Esophagus squamous epithelium (tissue), 5 donors: Measurements from ENCODE around the gene FOXE3. TPM values are rescaled to one million over a fixed set of nuclear protein-coding genes. Genes with fewer than 3 reads are reported as not detected.
A peak's percentile ranks its signal among the peaks of the same experiment; 100 is the strongest.

Source experiments
- DNase-seq: peaks from one replicate; lab custom pipeline; 2025; lab: John Stamatoyannopoulos, UW
- H3K27ac ChIP-seq, 4 donors: fragments of 200-600 bp; sonication (generic); one replicate each; pipeline ENCODE4 v1.5.1; 2016 to 2019; ENCODE audit warnings: mild to moderate bottlenecking in 1 of 4
- H3K27me3 ChIP-seq, 4 donors: fragments of 200-600 bp; sonication (generic); 1 replicate in 3 of 4; 2 replicates in 1 of 4; pipeline versions ENCODE4 v1.5.1 to v1.6.0; 2017 to 2021; ENCODE audit warnings: antibody characterized with exemption in 1 of 4
- H3K36me3 ChIP-seq, 3 donors: fragments of 200-600 bp; sonication (generic); one replicate each; pipeline ENCODE4 v1.5.1; 2016 to 2019
- H3K4me1 ChIP-seq, 3 donors: fragments of 200-600 bp; sonication (generic); one replicate each; pipeline ENCODE4 v1.5.1; 2017 to 2019
- H3K4me3 ChIP-seq, 4 donors: fragments of 200-600 bp; sonication (generic); 1 replicate in 3 of 4; 2 replicates in 1 of 4; pipeline ENCODE4 v1.5.1; 2016 to 2019; ENCODE audit warnings: mild to moderate bottlenecking in 2 of 4, moderate library complexity in 1 of 4
- H3K9me3 ChIP-seq, 3 donors: fragments of 200-600 bp; sonication (generic); one replicate each; pipeline ENCODE4 v1.5.1; 2016 to 2019
- POLR2A ChIP-seq, 4 donors: fragments of 450-650 bp; IDR thresholded peaks; one replicate each; pipeline ENCODE4 v1.6.1; 2017; ENCODE audit warnings: antibody characterized with exemption in 4 of 4, mild to moderate bottlenecking in 4 of 4, moderate library complexity in 3 of 4
- WGBS, 2 donors: methylation state at CpG; one replicate each; pipeline ENCODE4 v1.1.5; 2018; 5-methylcytosine and 5-hydroxymethylcytosine counted together
- intact Hi-C: fragments of 100-400 bp; cut with DNase I; formaldehyde crosslinking; loops from one replicate; pipeline ENCODE4 v1.15.0; 2022
- total RNA-seq, 4 donors: library from RNA; depleted of rRNA; stranded (reverse); fragments of >200 nt; gene quantifications; one replicate each; pipeline ENCODE4 v1.1.0, GENCODE V29; 2016
- TF ChIP-seq, protein P1 (sequence below), 6 experiments: fragments of 450-650 bp in 4 of 6; fragments of 200-600 bp in 2 of 6; sonication (generic) in 2 of 6; IDR thresholded peaks; one replicate each; pipeline ENCODE4 v1.5.1; 2016 to 2019; ENCODE audit warnings: antibody characterized with exemption in 6 of 6, mild to moderate bottlenecking in 4 of 6, moderate library complexity in 4 of 6
- donor health status: DM: yes; HTN: yes; CAD: no.

FOXE3 gene
- total RNA-seq, 4 donors from 2014 or later, result not detected

DNA sequence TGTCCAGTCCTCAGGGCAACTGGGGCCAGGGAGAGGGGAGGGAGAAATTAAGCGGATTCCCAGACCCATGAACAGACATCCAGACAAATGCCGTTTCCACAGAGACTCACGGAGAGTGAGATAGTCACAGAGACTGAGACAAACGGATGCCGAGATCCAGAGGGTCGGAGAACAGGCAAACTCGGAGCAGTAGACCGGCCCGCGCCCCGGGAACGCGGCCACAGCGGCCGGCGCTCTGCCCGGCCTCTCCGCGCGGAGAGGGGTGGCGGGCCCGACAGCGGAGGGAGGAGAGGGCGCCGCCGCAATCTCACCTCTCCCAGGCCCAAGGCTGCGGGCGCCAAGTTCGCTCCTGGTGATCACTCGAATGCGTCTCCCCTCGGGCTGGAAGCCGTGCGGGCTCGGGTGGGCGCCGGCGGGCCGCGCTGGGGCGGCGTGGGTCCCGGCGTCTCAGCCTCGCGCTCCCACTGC, 20.9 kb downstream of the FOXE3 start:
- 0 to 3% methylated on average over 2 to 4 of the region's 46 CpGs for WGBS, 2 donors
- peaks cover 10 to 100% (median 34%) of the 10 kb centered on the region in 4 donors for H3K27me3 ChIP-seq
- DNase-seq, result no peak
- no peaks in the 10 kb centered on the region for H3K36me3 ChIP-seq
- intact Hi-C loops, result loop anchor here (5.0 kb wide), 1 partner anchor 285 kb away; no protein-coding TSS in a partner anchor
- TF ChIP-seq, protein P1, sequence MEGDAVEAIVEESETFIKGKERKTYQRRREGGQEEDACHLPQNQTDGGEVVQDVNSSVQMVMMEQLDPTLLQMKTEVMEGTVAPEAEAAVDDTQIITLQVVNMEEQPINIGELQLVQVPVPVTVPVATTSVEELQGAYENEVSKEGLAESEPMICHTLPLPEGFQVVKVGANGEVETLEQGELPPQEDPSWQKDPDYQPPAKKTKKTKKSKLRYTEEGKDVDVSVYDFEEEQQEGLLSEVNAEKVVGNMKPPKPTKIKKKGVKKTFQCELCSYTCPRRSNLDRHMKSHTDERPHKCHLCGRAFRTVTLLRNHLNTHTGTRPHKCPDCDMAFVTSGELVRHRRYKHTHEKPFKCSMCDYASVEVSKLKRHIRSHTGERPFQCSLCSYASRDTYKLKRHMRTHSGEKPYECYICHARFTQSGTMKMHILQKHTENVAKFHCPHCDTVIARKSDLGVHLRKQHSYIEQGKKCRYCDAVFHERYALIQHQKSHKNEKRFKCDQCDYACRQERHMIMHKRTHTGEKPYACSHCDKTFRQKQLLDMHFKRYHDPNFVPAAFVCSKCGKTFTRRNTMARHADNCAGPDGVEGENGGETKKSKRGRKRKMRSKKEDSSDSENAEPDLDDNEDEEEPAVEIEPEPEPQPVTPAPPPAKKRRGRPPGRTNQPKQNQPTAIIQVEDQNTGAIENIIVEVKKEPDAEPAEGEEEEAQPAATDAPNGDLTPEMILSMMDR (IDR thresholded peaks at IDR 0.05), result no peak
- no peak for TF ChIP-seq POLR2A (IDR thresholded peaks at IDR 0.05)
- H3K4me3 ChIP-seq, result peak overlapping the region; percentile 34 to 78 (median 58)
- H3K27ac ChIP-seq, result peak overlapping the region; percentile 72 to 88 (median 81)
- H3K4me1 ChIP-seq, result peaks cover 33 to 68% (median 42%) of the 10 kb centered on the region in 3 donors
- no peaks in the 10 kb centered on the region for H3K9me3 ChIP-seq

DNA sequence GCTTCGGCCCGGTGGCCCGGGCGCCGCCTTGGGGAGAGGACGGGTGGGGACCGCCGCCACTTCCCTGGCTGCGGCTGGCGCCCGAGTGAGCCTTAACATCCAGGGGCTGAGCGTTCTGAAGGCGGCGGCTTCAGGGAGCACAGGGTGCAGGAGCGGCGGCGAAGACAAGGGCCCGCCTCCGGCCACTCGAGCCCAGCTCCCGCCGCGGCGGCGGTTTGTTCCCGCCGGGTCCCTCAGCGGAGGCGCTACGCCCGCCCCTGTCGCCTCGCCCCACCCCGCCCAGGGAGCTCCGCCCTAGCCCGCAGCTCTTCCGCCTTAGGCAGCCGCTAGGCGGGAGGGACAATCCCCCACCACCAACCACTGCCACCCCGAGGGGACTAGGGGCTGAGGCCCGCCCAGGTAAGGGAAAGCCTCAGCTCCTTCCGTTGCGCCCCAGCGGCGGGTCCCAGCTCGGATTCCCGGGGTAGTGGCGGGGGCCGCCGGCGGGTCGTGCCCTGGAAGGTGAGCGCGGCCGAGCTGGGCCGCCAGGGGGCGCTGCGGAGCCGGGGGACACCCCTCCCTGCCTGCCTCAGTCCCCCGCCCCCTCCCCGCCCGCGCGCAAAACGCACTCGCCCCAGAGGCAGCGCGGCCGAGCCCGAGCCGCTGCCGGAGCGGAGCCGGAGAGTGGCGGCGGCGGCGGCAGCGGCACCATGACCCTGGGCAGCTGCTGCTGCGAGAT, 21.5 kb downstream of the FOXE3 start, which contains the start of gene FOXD2:
TSS of gene FOXD2 (plus strand) at position 598 of the 718 bp plus-strand sequence. CDS start at position 690, 92 bp downstream.
- TF ChIP-seq, protein P1 (IDR thresholded peaks at IDR 0.05), result peak; percentile 93 to 98 (median 96)
- TF ChIP-seq POLR2A (IDR thresholded peaks at IDR 0.05), result peak in 2 of 4 donors; percentile 16 to 61

GRCh38 chr1:47438165-47439016, 22.3 kb downstream of the FOXE3 start:
- intact Hi-C loops, result loop anchor here (5.0 kb wide), 1 partner anchor 284 kb away; no protein-coding TSS in a partner anchor

More for the DNA sequence above, 21.5 kb downstream of the FOXE3 start, which contains the start of gene FOXD2:
- peaks cover 27 to 62% (median 36%) of the 10 kb centered on the region in 3 donors for H3K4me1 ChIP-seq
- H3K27me3 ChIP-seq, result peaks cover 10 to 100% (median 34%) of the 10 kb centered on the region in 4 donors
- H3K9me3 ChIP-seq, result no peaks in the 10 kb centered on the region
- peak within 1 kb of the TSS; percentile 72 to 88 (median 81) for H3K27ac ChIP-seq
- H3K36me3 ChIP-seq, result no peaks in the 10 kb centered on the region
- intact Hi-C loops, result loop anchor here (5.0 kb wide), 1 partner anchor 285 kb away; no protein-coding TSS in a partner anchor
- no peak for DNase-seq
- no CpG with 5 or more reads among the region's 80 CpGs for WGBS, 2 donors
- peak within 1 kb of the TSS; percentile 34 to 78 (median 58) for H3K4me3 ChIP-seq

GRCh38 chr1:47439017-47439818, 23.1 kb downstream of the FOXE3 start:
- Histone ChIP-seq H3K36me3 (no peaks in the 10 kb centered on the region), H3K27me3 (peaks cover 19 to 100% (median 31%) of the 10 kb centered on the region in 4 donors), H3K27ac (no peak overlapping the region), H3K4me3 (peak overlapping the region in 2 of 4 donors; percentile 59 to 78), H3K9me3 (no peaks in the 10 kb centered on the region), H3K4me1 (peaks cover 15 to 53% (median 21%) of the 10 kb centered on the region in 3 donors)
- no peak for DNase-seq
- intact Hi-C loops, result loop anchor here (5.0 kb wide), 1 partner anchor 283 kb away; no protein-coding TSS in a partner anchor
- 30 to 59% methylated on average over 3 to 4 of the region's 86 CpGs for WGBS, 2 donors
- TF ChIP-seq POLR2A (IDR thresholded peaks at IDR 0.05), result no peak
- TF ChIP-seq, protein P1 (IDR thresholded peaks at IDR 0.05), result no peak

More at GRCh38 chr1:47438165-47439016, 22.3 kb downstream of the FOXE3 start:
- 7% methylated on average over 3 of the region's 117 CpGs; no CpG with 5 or more reads in 1 of the 2 donors for WGBS, 2 donors
- Histone ChIP-seq H3K9me3 (no peaks in the 10 kb centered on the region), H3K27ac (peak overlapping the region; percentile 72 to 88 (median 81)), H3K4me3 (peak overlapping the region; percentile 34 to 78 (median 58)), H3K27me3 (peaks cover 14 to 100% (median 31%) of the 10 kb centered on the region in 4 donors), H3K36me3 (no peaks in the 10 kb centered on the region), H3K4me1 (peaks cover 22 to 54% (median 29%) of the 10 kb centered on the region in 3 donors)
- DNase-seq, result no peak
- TF ChIP-seq, protein P1 (IDR thresholded peaks at IDR 0.05), result no peak
- no peak for TF ChIP-seq POLR2A (IDR thresholded peaks at IDR 0.05)
